Upper lobe of left lung (tissue), 6 donors: ENCODE data around the gene SNX1. TPM values are rescaled to one million over a fixed set of nuclear protein-coding genes. Genes with fewer than 3 reads are reported as not detected.

Experiments
- ATAC-seq, 2 donors: fragments of 200-7000 bp; cut with Tn5 transposase; one replicate each; pipeline ENCODE4 v1.9.1; 2022; ENCODE audit warnings: mild to moderate bottlenecking in 2 of 2, moderate library complexity in 2 of 2; ENCODE audit not compliant: low FRiP score in 2 of 2
- DNase-seq, 2 donors: peaks; one replicate each; pipeline ENCODE4 v3.0.0-alpha.2; 2019 to 2020
- H3K27ac ChIP-seq, 4 donors: fragments of 200-600 bp; sonication (generic); one replicate each; pipeline ENCODE4 v1.5.1; 2016 to 2019
- H3K27me3 ChIP-seq, 4 donors: fragments of 200-600 bp; sonication (generic); one replicate each; pipeline ENCODE4 v1.5.1; 2017 to 2019
- H3K36me3 ChIP-seq, 4 donors: fragments of 200-600 bp; sonication (generic); one replicate each; pipeline ENCODE4 v1.5.1; 2016 to 2019
- H3K4me1 ChIP-seq, 4 donors: fragments of 200-600 bp; sonication (generic); one replicate each; pipeline ENCODE4 v1.5.1; 2018 to 2019
- H3K4me3 ChIP-seq, 4 donors: fragments of 200-600 bp; sonication (generic); one replicate each; pipeline ENCODE4 v1.5.1; 2017 to 2019; ENCODE audit warnings: mild to moderate bottlenecking in 2 of 4, moderate library complexity in 1 of 4
- H3K9me3 ChIP-seq, 4 donors: fragments of 200-600 bp; sonication (generic); one replicate each; pipeline ENCODE4 v1.5.1; 2018 to 2019
- CTCF ChIP-seq, 6 experiments: fragments of 450-650 bp in 4 of 6; fragments of 200-600 bp in 2 of 6; sonication (generic) in 2 of 6; IDR thresholded peaks; one replicate each; pipeline ENCODE4 v1.5.1; 2016 to 2019; ENCODE audit warnings: antibody characterized with exemption in 6 of 6
- EP300 ChIP-seq, 4 donors: sonication (generic); formaldehyde crosslinking; IDR thresholded peaks; one replicate each; pipeline ENCODE4 v1.5.1; 2017; ENCODE audit warnings: antibody characterized with exemption in 4 of 4, control low read depth in 2 of 4
- POLR2A ChIP-seq, 4 donors: fragments of 450-650 bp; IDR thresholded peaks; one replicate each; pipeline ENCODE4 v1.5.1; 2016 to 2017; ENCODE audit warnings: antibody characterized with exemption in 4 of 4, mild to moderate bottlenecking in 2 of 4
- POLR2AphosphoS5 ChIP-seq, 2 donors: sonication (generic); formaldehyde crosslinking; IDR thresholded peaks; one replicate each; pipeline ENCODE4 v1.5.1; 2017; ENCODE audit warnings: antibody characterized with exemption in 2 of 2
- WGBS, 2 donors: methylation state at CpG; one replicate each; pipeline ENCODE4 v1.1.5; 2017 to 2018; 5-methylcytosine and 5-hydroxymethylcytosine counted together
- total RNA-seq, 6 donors: library from RNA; depleted of rRNA in 4 of 6; stranded (reverse); fragments of >200 nt in 4 of 6; gene quantifications; one replicate each; pipeline versions ENCODE4 v1.1.0 to v1.2.1, GENCODE V29; 2016 to 2021
- donor health status: DM: no; HTN: no; CAD: no; lungs with moderate emphysema.
- donor health status: DM: no; HTN: yes; CAD: no; lungs with severe emphysema.

Gene SNX1
- total RNA-seq, 6 donors from 2014 or later = 103 to 234 (median 154) TPM

- peaks cover 31 to 50% (median 39%) of the 10 kb centered on the region in 4 donors for H3K36me3 ChIP-seq
- WGBS, 2 donors = 23 to 46% methylated on average over 7 to 12 of the region's 12 CpGs
- ATAC-seq = peak; percentile 92 to 96
- H3K27me3 ChIP-seq = peaks cover 0 to 19% (median 10%) of the 10 kb centered on the region in 4 donors
- TF ChIP-seq POLR2AphosphoS5 (IDR thresholded peaks at IDR 0.05) = peak in 1 of 2 donors; percentile 10
- TF ChIP-seq EP300 (IDR thresholded peaks at IDR 0.05) = no peak
- TF ChIP-seq CTCF (IDR thresholded peaks at IDR 0.05) = peak; percentile 95 to 99 (median 97)
- no peak for TF ChIP-seq POLR2A (IDR thresholded peaks at IDR 0.05)
- peak overlapping the region in 2 of 4 donors; percentile 12 to 25 for H3K27ac ChIP-seq
- H3K9me3 ChIP-seq = no peaks in the 10 kb centered on the region
- H3K4me3 ChIP-seq = peak overlapping the region in 2 of 4 donors; percentile 55 to 68
- DNase-seq = peak; percentile 93 to 94
- H3K4me1 ChIP-seq = peaks cover 28 to 41% (median 35%) of the 10 kb centered on the region in 4 donors
These were observed 57.9 kb downstream of the SNX1 start for GRCh38 chr15:64153480-64154367.

GRCh38 chr15:64155802-64156651 lies 60.2 kb downstream of the SNX1 start:
- ATAC-seq (no peak), DNase-seq (peak in 1 of 2 donors; percentile 47)
- WGBS, 2 donors = 89 to 92% methylated on average over 14 to 15 of the region's 15 CpGs
- no peak overlapping the region for H3K27ac ChIP-seq
- H3K9me3 ChIP-seq = no peaks in the 10 kb centered on the region
- peaks cover 53 to 73% (median 63%) of the 10 kb centered on the region in 4 donors for H3K36me3 ChIP-seq
- TF ChIP-seq POLR2AphosphoS5 (IDR thresholded peaks at IDR 0.05) = no peak
- TF ChIP-seq POLR2A (IDR thresholded peaks at IDR 0.05) = no peak
- TF ChIP-seq EP300 (IDR thresholded peaks at IDR 0.05) = no peak
- no peak for TF ChIP-seq CTCF (IDR thresholded peaks at IDR 0.05)
- peaks cover 0 to 19% (median 10%) of the 10 kb centered on the region in 4 donors for H3K27me3 ChIP-seq
- H3K4me1 ChIP-seq = peaks cover 38 to 52% (median 50%) of the 10 kb centered on the region in 4 donors
- H3K4me3 ChIP-seq = no peak overlapping the region

GRCh38 chr15:64156652-64157331 lies 61.0 kb downstream of the SNX1 start:
- Histone ChIP-seq H3K27ac (no peak overlapping the region), H3K9me3 (no peaks in the 10 kb centered on the region), H3K36me3 (peaks cover 53 to 79% (median 66%) of the 10 kb centered on the region in 4 donors), H3K4me1 (peaks cover 39 to 52% (median 50%) of the 10 kb centered on the region in 4 donors), H3K4me3 (no peak overlapping the region), H3K27me3 (peaks cover 0 to 13% (median 6%) of the 10 kb centered on the region in 4 donors)
- TF ChIP-seq EP300 (IDR thresholded peaks at IDR 0.05) = no peak
- no peak for TF ChIP-seq POLR2A (IDR thresholded peaks at IDR 0.05)
- TF ChIP-seq CTCF (IDR thresholded peaks at IDR 0.05) = no peak
- TF ChIP-seq POLR2AphosphoS5 (IDR thresholded peaks at IDR 0.05) = no peak
- WGBS, 2 donors = 92 to 93% methylated on average over 14 to 16 of the region's 16 CpGs
- ATAC-seq (no peak), DNase-seq (no peak)

- no peak for TF ChIP-seq CTCF (IDR thresholded peaks at IDR 0.05)
- no peak for TF ChIP-seq POLR2A (IDR thresholded peaks at IDR 0.05)
- no peak for TF ChIP-seq POLR2AphosphoS5 (IDR thresholded peaks at IDR 0.05)
- TF ChIP-seq EP300 (IDR thresholded peaks at IDR 0.05) = no peak
- no peak for DNase-seq
- H3K27ac ChIP-seq = no peak overlapping the region
- peaks cover 35 to 50% (median 47%) of the 10 kb centered on the region in 4 donors for H3K4me1 ChIP-seq
- no peak for ATAC-seq
- WGBS, 2 donors = 93 to 100% methylated on average over 1 of the region's 1 CpG
- H3K27me3 ChIP-seq = peaks cover 0 to 5% (median 0%) of the 10 kb centered on the region in 4 donors
- no peak overlapping the region for H3K4me3 ChIP-seq
- no peaks in the 10 kb centered on the region for H3K9me3 ChIP-seq
- H3K36me3 ChIP-seq = peaks cover 53 to 79% (median 66%) of the 10 kb centered on the region in 4 donors
These were observed 61.9 kb downstream of the SNX1 start for GRCh38 chr15:64157599-64158125.
